ENCODE data around the gene CDH11.

The CDH11 gene

DNA sequence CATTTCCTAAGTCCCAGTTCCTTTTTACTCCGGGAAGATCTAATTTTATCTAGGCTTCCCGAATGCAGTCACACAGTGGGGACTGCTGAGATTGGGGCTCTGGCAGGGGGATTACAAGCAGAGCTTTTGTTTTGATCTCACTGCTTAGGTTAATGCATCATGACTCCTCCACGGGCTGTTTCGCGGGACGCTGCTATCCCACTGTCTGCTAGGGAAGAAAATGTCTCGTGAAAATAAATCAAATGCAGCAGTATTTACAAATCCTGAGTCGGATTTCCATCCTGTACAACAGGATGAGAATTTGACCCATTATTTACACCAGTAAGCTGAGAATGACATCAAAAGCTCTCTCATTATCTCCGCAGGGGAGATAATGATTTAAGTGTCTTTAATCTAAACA, 83.8 kb downstream of the CDH11 start:
- no peak for DNase-seq (ENCODE audit: low read depth in 3 of 3, low spot score in 1 of 3)

DNA sequence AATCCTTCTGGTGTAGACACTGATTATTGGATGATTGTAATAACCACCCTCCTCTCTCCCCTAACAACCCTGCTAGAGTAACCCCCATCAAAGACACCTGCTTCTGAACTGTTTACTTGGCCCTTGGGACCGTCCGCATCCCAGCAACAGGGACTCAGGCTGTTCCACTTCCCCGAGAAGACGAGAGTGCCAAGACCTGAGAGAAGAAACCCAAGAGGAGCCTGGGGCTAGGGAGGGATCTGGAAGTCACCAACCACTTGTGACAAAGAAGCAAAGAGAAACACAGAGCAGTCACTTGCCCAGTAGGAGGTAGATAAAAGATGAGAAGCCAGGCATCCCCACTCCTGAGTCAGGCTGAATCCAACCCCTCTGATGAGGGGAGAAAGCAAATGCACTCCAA, 84.3 kb downstream of the CDH11 start:
- no peak for DNase-seq (ENCODE audit: low read depth in 3 of 3, low spot score in 1 of 3)

DNA sequence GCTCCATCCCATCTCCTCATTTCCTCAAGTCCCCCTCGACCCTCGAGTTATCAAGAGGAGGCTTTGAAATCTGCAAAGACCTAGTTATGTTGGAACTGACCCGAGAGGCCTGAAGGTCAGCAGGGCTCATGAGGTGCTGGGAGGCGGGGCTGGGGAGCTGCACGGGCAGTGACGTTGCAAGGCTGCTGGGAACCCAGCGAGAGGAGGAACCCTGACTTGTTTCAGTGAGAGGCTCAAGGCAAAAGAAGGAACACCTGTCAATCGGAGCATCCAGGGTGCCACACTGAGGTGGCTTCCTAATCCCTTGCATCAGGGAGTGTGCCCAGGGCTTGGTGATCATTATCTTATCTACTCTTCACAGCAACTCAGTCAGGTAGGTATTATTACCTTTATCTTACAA, 86.9 kb downstream of the CDH11 start:
- DNase-seq (ENCODE audit: low read depth in 3 of 3, low spot score in 1 of 3) = no peak

DNA sequence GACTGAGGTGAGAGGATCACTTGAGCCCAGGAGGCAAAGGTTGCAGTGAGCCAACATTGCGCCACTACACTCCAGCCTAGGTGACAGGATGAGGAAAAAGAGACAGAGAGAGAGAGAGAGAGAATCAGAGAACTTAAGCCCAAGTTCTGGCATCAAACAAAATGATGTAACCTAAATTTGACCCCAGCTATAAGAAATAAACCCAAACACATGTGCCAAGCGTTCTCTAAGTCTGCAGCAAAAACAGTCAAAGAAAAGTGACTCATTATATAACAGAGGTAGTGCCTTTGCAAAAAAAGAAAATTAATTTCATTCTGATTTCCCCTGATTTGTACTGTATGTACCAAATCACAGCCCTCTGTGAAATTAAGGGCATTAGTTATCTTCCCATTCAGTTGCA, 89.5 kb downstream of the CDH11 start:
- DNase-seq (ENCODE audit: low read depth in 3 of 3, low spot score in 1 of 3) = no peak

DNA sequence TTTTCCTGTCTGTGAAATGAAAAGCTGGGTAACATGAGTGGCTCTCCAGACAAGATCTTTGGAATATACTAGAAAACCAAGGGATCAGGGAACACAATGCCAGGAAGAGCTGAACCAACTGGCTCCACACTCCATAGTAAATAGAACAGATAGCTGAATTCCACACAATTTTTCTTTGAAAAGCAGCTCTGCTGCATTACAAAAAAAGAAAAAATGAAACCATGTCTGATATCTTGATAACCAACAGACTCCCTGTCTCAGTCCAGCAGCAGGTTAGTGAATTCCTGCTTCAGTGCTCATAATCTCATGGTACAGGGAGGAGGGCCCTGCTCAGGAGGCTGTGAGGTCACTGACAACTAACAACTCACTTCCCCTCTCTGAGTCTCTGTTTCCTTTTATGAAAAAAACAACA, 97.1 kb downstream of the CDH11 start:
- DNase-seq (ENCODE audit: low read depth in 3 of 3, low spot score in 1 of 3) = no peak

DNA sequence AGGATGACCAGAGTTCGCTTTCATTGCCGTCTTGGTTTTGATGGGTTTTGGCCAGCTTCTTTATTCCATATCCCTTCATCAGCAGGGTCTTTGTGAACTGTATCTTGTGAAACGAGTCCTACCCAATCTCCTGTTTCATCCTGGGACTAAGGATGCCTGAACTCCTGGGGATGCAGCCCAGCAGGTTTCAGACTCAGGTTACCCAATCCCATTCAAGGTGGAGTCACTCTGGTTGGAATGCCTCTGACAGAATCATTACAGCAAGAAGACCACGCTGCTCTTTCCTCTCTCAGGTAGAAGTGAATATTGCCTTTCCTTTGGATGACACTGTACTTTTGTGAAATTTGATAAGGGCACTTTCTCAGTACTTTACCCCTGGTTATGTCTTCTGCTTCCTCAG, 98.1 kb downstream of the CDH11 start:
- DNase-seq (ENCODE audit: low read depth in 3 of 3, low spot score in 1 of 3) = no peak

DNA sequence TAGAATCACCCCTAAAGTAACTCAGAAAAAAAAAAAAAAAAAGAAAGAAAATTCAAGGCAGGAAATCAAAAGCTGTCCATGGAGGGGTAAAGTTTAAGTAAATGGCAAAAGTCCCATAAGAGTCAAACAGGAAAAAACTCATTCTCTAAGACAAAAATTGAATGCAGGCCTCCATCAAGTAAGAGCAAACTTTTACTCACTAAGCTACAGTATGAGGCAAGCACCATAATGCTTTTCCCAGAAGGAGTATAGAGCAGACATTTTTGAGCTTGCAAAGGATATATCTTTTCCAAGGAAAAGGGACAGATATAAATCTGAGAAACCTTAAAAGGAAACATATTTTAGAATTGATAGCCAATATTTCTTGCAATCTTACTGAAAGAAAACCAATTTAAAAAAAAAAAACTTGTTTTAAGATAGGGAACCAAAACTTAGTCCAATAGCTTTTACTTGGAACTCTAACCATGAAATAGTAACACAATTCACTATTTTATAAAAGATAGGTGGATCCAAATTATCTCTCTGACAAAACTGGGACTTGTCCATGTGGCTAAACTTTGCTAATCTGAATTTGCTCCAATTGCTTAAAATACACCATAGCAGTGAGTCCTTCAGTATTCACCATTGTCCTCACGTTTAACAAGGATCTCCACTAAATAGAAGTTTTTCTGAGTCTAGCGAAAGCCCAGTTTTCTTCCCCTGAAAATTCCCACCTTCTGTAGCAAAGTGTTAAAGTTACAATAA, 99.8 kb downstream of the CDH11 start:
- DNase-seq (ENCODE audit: low read depth in 3 of 3, low spot score in 1 of 3) = no peak

DNA sequence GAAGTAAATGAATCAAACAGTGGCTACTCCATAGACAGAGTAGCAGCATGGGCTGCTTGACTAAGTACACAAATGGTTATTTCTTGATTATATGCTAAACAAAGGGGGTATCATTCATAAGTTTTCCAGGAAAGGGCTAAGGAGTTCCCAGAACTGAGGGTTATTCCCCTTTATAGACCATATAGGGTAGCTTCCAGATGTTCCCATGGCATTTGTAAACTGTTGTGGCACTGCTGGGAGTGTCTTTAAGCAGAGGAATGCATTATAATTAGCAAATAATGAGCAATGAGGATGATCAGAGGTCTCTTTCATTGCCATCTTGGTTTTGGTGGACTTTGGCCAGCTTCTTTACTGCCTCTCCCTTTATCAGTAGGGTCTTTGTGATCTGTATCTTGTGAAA, 105.1 kb downstream of the CDH11 start:
- DNase-seq (ENCODE audit: low read depth in 3 of 3, low spot score in 1 of 3) = no peak

DNA sequence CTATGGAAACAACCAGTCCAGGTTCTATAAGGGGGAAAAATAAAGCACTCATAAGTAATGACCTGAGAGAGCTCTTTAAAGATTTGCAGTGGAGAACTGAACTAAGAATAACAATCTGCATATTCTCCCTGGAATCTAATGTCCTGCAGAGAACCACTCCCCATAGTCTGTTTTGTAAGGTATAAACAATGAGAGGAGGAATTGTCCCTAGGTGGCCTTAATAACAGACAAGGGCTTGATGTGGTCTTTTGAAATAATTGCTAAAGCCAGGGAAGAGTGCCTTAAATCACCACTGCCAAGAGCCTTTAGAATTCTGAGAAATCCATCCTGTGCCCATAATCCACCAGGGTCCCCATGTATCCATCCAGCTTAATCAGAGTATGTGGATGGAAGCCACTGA, 106.3 kb downstream of the CDH11 start:
- no peak for DNase-seq (ENCODE audit: low read depth in 3 of 3, low spot score in 1 of 3)

DNA sequence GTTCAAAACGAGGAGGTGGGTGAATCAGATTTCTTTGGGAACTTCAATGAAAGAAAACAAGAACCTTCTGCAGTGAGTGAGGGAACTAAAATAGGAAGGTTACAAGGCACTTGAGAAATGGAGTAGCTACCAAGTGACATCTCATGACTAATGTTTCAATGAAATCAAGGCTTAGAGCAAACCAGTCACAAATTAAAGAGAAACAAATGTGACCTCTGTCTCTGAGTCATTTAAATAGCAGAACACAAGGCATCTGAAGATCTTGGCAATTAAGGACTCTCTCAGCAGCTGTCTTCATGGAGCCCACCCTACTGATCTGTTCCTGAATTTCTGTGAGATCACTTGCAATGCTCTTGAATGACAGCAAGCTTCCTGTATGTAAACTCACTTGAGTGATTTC, 109.5 kb downstream of the CDH11 start:
- no peak for DNase-seq (ENCODE audit: low read depth in 3 of 3, low spot score in 1 of 3)

DNA sequence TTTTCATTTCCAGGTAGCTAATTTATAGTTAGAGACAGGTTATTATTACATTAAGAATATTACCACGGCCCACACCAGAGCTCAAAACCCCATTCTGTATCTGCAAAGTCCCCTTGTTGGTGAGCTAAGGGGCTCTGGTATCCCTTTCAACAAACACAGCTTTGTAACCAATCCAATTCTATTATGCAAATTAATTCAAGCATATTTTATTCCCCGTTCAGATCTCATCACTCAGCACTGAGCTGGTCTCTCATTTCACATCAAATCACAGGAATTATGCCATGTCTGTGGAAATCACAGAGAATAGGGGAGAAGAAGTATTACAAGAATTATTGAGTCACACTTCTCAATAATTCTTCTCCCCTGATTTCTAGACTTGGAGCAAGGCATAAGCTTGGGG, 111.7 kb downstream of the CDH11 start:
- no peak for DNase-seq (ENCODE audit: low read depth in 3 of 3, low spot score in 1 of 3)

DNA sequence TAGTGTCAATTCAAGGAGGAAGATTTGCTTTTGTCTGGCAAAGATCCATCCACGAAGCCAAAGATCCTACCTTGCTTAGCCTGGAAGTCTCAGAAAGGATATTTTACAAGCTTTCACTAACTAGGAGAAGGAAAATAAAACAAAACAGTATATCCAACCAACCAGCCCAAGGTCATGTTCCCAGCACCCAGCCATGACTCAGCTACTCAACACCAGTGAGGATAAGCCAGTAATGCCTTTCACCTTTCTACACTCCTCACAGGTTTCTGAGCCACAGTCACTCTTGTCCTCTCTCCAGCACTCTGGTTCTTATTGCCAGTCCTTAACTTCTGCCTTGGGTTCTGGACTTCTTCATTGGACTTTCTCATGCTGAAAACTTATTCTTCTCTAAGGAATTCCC, 116.2 kb downstream of the CDH11 start:
- no peak for DNase-seq (ENCODE audit: low read depth in 3 of 3, low spot score in 1 of 3)

DNA sequence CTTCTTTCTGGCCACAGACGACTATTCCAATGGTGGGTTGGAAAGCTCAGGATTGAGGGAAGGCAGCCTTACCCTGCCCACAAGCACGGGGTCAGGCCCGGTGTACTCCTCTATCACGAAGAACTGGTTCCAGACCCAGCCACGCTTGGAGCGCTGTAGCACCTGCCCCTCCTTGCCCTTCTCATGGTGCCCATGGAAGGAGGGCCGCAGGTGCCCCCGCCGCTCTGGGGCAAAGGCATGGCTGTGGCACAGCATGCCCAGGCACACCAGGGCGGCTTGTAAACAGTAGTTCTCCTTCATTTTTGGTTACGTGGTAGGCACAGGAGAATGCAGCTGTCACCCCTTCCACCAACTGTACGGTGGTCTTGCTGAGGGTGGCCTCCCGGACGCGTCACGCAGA, 117.3 kb downstream of the CDH11 start:
- no peak for DNase-seq (ENCODE audit: low read depth in 3 of 3, low spot score in 1 of 3)

DNA sequence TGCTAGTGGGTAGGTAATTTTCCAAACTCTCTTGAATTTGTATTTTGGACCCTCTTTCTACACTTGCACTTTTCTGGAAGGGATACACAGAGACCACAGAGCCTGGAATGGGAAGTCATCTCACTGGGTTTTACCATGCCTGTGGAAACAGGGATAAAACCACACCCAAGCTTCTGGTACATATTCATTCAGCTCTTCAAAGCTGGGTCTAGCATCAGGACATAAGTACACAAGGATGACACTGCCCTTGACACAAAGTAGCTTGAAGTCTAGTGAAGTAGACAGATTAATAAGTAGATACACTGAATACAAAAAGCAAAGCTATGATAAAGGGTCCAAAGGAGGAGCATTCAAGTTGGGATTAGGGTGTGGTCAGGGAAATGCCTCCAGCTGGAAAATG, 118.2 kb downstream of the CDH11 start:
- no peak for DNase-seq (ENCODE audit: low read depth in 3 of 3, low spot score in 1 of 3)

DNA sequence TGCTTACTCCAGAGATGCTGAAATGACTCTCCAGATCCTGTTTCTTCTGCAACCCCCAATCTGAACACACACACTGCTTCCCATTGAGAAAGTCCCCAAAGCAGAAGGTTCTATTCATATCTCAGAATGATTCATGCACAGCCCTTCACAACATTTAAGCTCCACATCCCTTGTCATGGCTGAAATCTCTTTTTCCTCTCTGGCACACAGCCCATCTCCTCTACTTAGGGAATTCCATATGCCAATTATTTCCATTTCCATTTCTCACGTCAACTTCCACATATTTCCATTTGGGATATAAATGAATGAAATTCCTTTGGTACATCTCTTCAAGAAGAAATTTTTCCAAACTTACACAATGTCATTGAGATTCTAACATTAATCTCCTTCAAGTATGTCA, 119.6 kb downstream of the CDH11 start:
- DNase-seq (ENCODE audit: low read depth in 3 of 3, low spot score in 1 of 3) = no peak

DNA sequence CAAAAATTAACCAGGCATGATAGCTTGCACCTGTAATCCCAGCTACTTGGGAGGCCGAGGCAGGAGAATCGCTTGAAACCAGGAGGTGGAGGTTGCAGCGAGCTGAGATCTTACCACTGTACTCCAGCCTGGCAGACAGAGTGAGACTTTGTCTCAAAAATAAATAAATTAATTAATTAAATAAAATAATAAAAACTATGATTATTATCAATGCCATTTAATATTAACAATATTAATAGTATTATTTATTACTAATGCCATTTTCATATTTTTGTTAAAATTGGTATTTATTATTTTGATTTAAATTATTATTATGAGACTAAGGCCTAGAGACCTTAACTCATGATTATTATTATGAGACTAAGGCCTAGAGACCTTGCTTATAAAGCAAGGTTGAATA, 121.2 kb downstream of the CDH11 start:
- DNase-seq (ENCODE audit: low read depth in 3 of 3, low spot score in 1 of 3) = no peak

DNA sequence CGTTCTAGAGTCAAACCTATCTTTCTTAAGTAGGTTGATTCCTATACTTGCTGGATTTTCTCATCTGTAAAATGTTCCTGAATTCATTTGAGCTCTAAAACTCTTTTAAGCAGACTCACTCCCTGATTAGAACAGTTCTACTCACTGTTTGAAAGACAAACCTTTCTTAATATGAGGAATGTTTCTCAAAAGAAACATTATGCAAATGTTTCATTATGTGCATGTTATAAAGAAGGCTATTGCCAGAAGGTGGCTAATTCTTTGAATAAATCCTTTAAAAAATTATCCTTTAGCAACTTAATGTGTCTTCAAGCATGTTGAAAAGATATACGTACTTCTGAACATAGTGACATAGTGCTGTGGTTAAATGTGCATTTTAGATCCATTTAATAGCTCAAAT, 124.1 kb downstream of the CDH11 start:
- no peak for DNase-seq (ENCODE audit: low read depth in 3 of 3, low spot score in 1 of 3)

DNA sequence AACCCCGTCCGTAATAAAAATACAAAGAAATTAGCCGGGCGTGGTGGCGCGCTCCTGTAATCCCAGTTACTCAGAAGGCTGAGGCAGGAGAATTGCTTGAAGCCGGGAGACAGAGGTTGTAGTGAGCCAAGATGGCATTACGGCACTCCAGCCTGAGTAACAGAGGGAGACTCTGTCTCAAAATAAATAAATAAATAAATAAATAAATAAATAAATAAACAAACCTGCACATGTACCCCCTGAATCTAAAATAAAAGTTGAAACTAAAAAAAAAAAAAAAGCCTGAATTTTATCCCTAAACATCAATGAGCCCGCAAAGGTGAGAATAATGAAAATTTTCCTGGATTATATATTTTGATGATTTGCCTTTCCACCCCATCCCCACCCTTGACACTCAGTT, 124.7 kb downstream of the CDH11 start:
- DNase-seq (ENCODE audit: low read depth in 3 of 3, low spot score in 1 of 3) = no peak

DNA sequence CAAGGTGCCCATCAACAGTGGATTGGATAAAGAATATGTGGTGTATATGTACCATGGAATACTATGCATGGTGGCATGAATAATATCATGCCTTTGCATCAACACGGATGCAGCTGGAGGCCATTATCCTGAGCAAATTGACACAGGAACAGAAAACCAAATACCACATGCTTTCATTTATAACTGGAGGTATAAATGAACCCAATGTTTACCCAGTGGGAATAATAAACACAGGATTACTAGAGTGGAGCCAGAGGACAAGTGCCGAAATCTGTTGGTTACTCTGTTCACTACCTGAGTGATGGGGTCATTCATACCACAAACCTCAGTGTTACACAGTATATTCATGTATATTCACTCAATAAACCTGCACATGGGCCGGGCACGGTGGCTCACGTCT, 125.2 kb downstream of the CDH11 start:
- no peak for DNase-seq (ENCODE audit: low read depth in 3 of 3, low spot score in 1 of 3)

DNA sequence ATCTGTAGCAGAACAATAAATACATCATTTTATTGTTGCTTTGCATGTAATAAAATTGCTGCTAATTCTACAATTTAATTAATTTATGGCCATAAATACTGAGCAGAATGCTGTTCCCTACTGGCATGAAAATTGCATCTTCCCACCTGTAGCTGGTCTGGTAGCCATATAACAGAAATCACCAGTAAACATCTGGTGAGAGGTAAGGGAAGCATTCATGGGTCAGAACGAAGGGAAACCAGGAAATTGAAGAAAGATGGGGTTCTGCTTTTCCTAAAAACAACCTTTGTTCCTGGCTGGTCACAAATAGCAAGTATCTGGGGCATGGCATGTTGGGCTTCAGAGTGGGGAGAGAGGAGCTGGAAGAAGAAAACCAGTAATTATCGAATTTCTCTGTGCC, 128.4 kb downstream of the CDH11 start:
- DNase-seq (ENCODE audit: low read depth in 3 of 3, low spot score in 1 of 3) = no peak

DNA sequence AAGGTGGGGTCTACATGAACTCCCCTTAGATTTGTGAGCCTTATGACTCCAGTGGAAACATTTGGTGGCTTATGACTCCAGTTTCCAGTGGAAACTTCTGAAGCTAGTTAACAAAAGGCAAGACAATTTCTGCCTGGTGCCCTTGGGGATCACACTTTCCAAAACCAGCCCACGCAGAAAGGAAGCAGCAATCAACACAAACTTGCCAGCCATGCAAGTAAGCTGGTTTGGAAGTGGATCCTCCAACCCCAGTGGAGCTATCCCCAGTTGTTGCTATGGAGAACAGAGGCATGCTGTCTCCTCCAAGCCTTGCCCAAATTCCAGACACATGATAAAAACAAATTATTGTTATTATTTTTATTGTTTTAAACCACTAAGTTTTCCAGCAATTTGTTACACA, 130.9 kb downstream of the CDH11 start:
- no peak for DNase-seq (ENCODE audit: low read depth in 3 of 3, low spot score in 1 of 3)

DNA sequence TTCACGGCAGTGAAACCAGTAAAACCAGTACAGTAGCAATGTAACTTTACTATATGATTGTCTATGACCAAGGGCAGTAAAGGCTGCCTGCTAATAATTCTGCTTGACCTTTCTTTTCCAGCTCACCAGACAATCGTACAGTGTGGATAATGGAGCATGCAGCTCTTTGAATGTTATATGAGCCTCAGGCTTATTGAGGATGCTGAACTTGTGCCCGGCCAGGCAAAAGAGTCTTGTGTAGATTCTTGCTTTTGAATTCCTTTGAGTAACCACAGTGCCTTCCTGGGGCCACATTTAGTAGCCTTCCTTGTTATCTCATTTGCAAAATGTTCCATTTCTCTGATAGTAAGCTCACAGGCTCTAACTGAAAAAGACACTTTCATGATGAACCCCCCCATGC, 131.8 kb downstream of the CDH11 start:
- DNase-seq (ENCODE audit: low read depth in 3 of 3, low spot score in 1 of 3) = no peak

DNA sequence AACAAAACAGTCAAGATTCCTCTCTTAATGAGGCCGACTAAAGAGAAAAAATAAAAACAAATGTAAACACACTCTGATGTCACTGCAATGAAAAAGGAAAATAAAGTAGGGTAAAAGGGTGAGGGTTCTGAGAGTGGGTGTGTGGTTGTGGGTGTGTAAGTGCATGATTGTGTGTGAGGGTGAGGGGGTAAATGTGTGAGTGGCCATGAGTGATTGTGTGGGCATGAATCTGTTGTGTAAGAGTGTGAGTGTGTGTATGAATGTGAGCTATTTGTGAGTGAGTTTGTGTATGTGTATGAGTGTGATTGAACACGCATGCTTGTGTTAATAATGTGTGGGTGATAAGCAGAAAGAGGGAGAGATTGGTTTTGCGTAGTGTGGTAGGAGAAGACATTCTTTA, 132.8 kb downstream of the CDH11 start:
- DNase-seq (ENCODE audit: low read depth in 3 of 3, low spot score in 1 of 3) = no peak

DNA sequence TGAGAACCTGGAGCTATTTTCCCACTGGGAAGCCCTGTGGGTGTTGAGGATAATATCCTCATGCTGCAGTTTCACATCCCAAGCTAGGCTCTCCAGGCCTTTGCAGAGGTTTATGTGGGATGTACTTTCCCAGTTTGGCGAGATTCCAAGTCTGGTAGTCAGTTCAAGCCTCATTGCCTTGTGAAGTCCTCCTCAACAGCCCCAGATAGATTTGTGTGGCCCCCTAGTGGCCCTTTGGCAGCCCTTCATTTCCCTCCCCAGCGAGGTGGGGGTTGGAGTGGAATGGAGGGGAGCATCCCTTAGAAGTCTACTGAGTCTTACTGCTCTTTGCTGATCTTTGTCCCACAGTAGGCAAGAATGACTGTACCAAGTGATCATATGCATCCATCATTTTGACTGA, 137.9 kb downstream of the CDH11 start:
- no peak for DNase-seq (ENCODE audit: low read depth in 3 of 3, low spot score in 1 of 3)
